Activated CD8-positive, alpha-beta memory T cell treated with anti-CD3 and anti-CD28 coated beads, Interleukin-2, amount 50 U/mL, for 4 hours (primary cell): ENCODE data around the gene SAA1.
"Not testable (repeated sequence)": the region's sequence is repeated elsewhere in the genome, so short reads cannot be mapped to it uniquely, and the experiment has no call there.

Source experiments
- DNase-seq: peaks from one replicate; pipeline ENCODE4 v3.0.0-alpha.2; 2020

Gene SAA1

GRCh38 chr11:18261721-18262120 is 4.3 kb upstream of the SAA1 start:
- no peak for DNase-seq

GRCh38 chr11:18262681-18263350 is 3.2 kb upstream of the SAA1 start:
- DNase-seq: not testable (repeated sequence)

GRCh38 chr11:18264035-18264434 is 2.0 kb upstream of the SAA1 start:
- DNase-seq: no peak

- no peak for DNase-seq
Measured at GRCh38 chr11:18264677-18265555, 1.1 kb upstream of the SAA1 start.

- DNase-seq: not testable (repeated sequence)
Measured at GRCh38 chr11:18267335-18268133, 1.5 kb downstream of the SAA1 start.

GRCh38 chr11:18269252-18269651 is 3.2 kb downstream of the SAA1 start:
- not testable (repeated sequence) for DNase-seq

GRCh38 chr11:18270102-18270501 is 4.0 kb downstream of the SAA1 start:
- DNase-seq: no peak

- no peak for DNase-seq
Measured at GRCh38 chr11:18271206-18271605, 5.1 kb downstream of the SAA1 start.

- no peak for DNase-seq
Measured at GRCh38 chr11:18277565-18278271, 11.7 kb downstream of the SAA1 start.

GRCh38 chr11:18280438-18281045 is 14.5 kb downstream of the SAA1 start:
- DNase-seq: no peak

GRCh38 chr11:18282626-18283025 is 16.6 kb downstream of the SAA1 start:
- no peak for DNase-seq

- DNase-seq: no peak
Measured at GRCh38 chr11:18285841-18286240, 19.8 kb downstream of the SAA1 start.

GRCh38 chr11:18288911-18289310 is 22.8 kb downstream of the SAA1 start:
- DNase-seq: no peak

GRCh38 chr11:18294862-18295261 is 28.8 kb downstream of the SAA1 start:
- DNase-seq: no peak

GRCh38 chr11:18295316-18295715 is 29.3 kb downstream of the SAA1 start:
- no peak for DNase-seq

- DNase-seq: no peak
Measured at GRCh38 chr11:18299721-18300120, 33.7 kb downstream of the SAA1 start.

- no peak for DNase-seq
Measured at GRCh38 chr11:18304745-18305144, 38.7 kb downstream of the SAA1 start.

GRCh38 chr11:18307461-18308139 is 41.5 kb downstream of the SAA1 start:
- no peak for DNase-seq

- no peak for DNase-seq
Measured at GRCh38 chr11:18308242-18308641, 42.2 kb downstream of the SAA1 start.

GRCh38 chr11:18309691-18310090 is 43.6 kb downstream of the SAA1 start:
- no peak for DNase-seq

- no peak for DNase-seq
Measured at GRCh38 chr11:18310800-18311340, 44.8 kb downstream of the SAA1 start.
